PC-3 (cell line): ENCODE measurements around the gene RFESD. TPM values are rescaled to one million over a fixed set of nuclear protein-coding genes. Genes with fewer than 3 reads are reported as not detected.

Experiments
- ATAC-seq: fragments of 200-7000 bp; cut with Tn5 transposase; 2 replicates; pipeline ENCODE4 v1.9.1; 2020; ENCODE audit warnings: mild to moderate bottlenecking, moderate library complexity
- BruUV-seq: library from RNA; stranded (reverse); fragments of 400-500 nt; replicated peaks from 2 replicates; lab custom pipeline; 2021; lab: Mats Ljungman, UMichigan
- CTCF ChIA-PET: fragments of 300-600 bp; sonication (Branson Sonifier 250); formaldehyde crosslinking; loops from one replicate; lab custom pipeline; 2022; ENCODE audit warnings: antibody characterized with exemption; lab: Charles Lee
- POLR2A ChIA-PET: fragments of 300-600 bp; sonication (Branson Sonifier 250); formaldehyde crosslinking; loops from one replicate; lab custom pipeline; 2022; ENCODE audit warnings: antibody characterized with exemption; ENCODE audit not compliant: unreplicated experiment; lab: Charles Lee
- DNase-seq: peaks from one replicate; pipeline ENCODE4 v3.0.0-alpha.2; 2015
- H2AFZ ChIP-seq: fragments of 300-600 bp; sonication (generic); 2 replicates; pipeline ENCODE4 v1.6.0; 2016; ENCODE audit warnings: antibody characterized with exemption, low read length
- H3F3A ChIP-seq: fragments of 300-600 bp; sonication (generic); one replicate; pipeline ENCODE4 v1.6.0; 2017; ENCODE audit warnings: antibody characterized with exemption, low read length, control low read depth, mild to moderate bottlenecking; ENCODE audit not compliant: unreplicated experiment
- H3K27ac ChIP-seq: fragments of 300-600 bp; sonication (generic); 2 replicates; pipeline ENCODE4 v1.5.1; 2016; ENCODE audit warnings: mild to moderate bottlenecking, low read length
- H3K27me3 ChIP-seq: fragments of 300-600 bp; sonication (generic); 2 replicates; pipeline ENCODE4 v1.6.1; 2016; ENCODE audit warnings: low read length, mixed read lengths
- H3K36me3 ChIP-seq: fragments of 300-600 bp; sonication (generic); 2 replicates; pipeline ENCODE4 v1.6.1; 2016; ENCODE audit warnings: low read depth, mixed run types, low read length, mixed read lengths
- H3K4me1 ChIP-seq: fragments of 300-600 bp; sonication (generic); 2 replicates; pipeline ENCODE4 v1.5.1; 2016; ENCODE audit warnings: low read length; ENCODE audit not compliant: insufficient read depth
- H3K4me2 ChIP-seq: fragments of 300-600 bp; sonication (generic); 2 replicates; pipeline ENCODE4 v1.6.0; 2016; ENCODE audit warnings: low read length
- H3K4me3 ChIP-seq: fragments of 300-600 bp; sonication (generic); 2 replicates; pipeline ENCODE4 v1.5.1; 2016; ENCODE audit warnings: mild to moderate bottlenecking, low read length, mixed read lengths
- H3K79me2 ChIP-seq: fragments of 300-600 bp; sonication (generic); 2 replicates; pipeline ENCODE4 v1.6.1; 2017; ENCODE audit warnings: low read length, mixed read lengths
- H3K9ac ChIP-seq: fragments of 300-600 bp; sonication (generic); 2 replicates; pipeline ENCODE4 v1.6.0; 2016; ENCODE audit warnings: mild to moderate bottlenecking, low read length
- H3K9me2 ChIP-seq: fragments of 300-600 bp; sonication (generic); replicated peaks from 2 replicates; pipeline ENCODE4 v1.6.1; 2016; ENCODE audit warnings: mixed run types, low read length, mixed read lengths
- H3K9me3 ChIP-seq: fragments of 300-600 bp; sonication (generic); 2 replicates; pipeline ENCODE4 v1.6.1; 2016; ENCODE audit warnings: low read length, mixed read lengths
- H4K20me1 ChIP-seq: fragments of 300-600 bp; sonication (generic); 2 replicates; pipeline ENCODE4 v1.6.1; 2016; ENCODE audit warnings: low read length, mixed read lengths
- EZH2 ChIP-seq: fragments of 300-600 bp; sonication (generic); IDR thresholded peaks from one replicate; pipeline ENCODE4 v1.6.1; 2017; ENCODE audit warnings: antibody characterized with exemption, mild to moderate bottlenecking, low read length; ENCODE audit not compliant: unreplicated experiment
- EZH2phosphoT487 ChIP-seq: fragments of 300-600 bp; sonication (generic); IDR thresholded peaks from 2 replicates; pipeline ENCODE4 v1.6.1; 2018; ENCODE audit warnings: mild to moderate bottlenecking, antibody characterized with exemption, low read length, borderline replicate concordance
- intact Hi-C: fragments of 100-400 bp; cut with micrococcal nuclease; formaldehyde crosslinking; loops from 2 replicates; pipeline ENCODE4 v1.9.0; 2023
- total RNA-seq: library from RNA; depleted of rRNA; stranded (reverse); fragments of >200 nt; gene quantifications from 2 replicates; pipeline ENCODE4 v1.2.3, GENCODE V29; 2014
- TF ChIP-seq, protein P1 (sequence below): fragments of 300-600 bp; sonication (generic); conservative IDR thresholded peaks from 2 replicates; pipeline ENCODE4 v1.5.1; 2017; ENCODE audit warnings: antibody characterized with exemption, low read depth, mild to moderate bottlenecking, low read length

Gene RFESD
- total RNA-seq, 1 experiment from 2014 or later, result 0.36 TPM

DNA sequence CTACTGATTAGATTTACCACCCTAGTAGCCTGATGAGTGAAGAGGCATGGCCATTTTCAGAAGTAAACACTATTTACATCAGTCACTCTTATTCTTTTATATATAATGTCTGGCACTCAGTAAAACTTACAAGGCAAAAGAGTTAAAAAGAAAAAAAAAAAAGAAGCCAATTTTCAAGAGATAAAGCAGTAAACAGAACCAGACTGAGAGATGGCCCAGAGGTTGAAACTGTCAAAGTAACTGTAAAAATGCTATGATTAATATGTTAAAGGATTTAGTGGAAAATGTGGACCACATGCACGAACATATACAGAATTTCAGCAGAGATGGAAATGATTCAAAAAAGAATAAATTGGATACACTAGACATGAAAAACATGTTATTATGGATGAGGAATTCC lies 33.1 kb upstream of the RFESD start:
- Histone ChIP-seq H4K20me1 (no peaks in the 10 kb centered on the region), H3K4me3 (no peak overlapping the region), H3F3A (no peaks in the 10 kb centered on the region), H3K36me3 (no peaks in the 10 kb centered on the region), H3K9me2 (no peaks in the 10 kb centered on the region), H3K79me2 (no peaks in the 10 kb centered on the region), H3K9ac (no peak overlapping the region), H3K9me3 (no peaks in the 10 kb centered on the region), H3K4me1 (no peaks in the 10 kb centered on the region), H2AFZ (no peak overlapping the region), H3K27me3 (no peaks in the 10 kb centered on the region), H3K4me2 (no peak overlapping the region), H3K27ac (no peak overlapping the region)
- TF ChIP-seq, protein P1, sequence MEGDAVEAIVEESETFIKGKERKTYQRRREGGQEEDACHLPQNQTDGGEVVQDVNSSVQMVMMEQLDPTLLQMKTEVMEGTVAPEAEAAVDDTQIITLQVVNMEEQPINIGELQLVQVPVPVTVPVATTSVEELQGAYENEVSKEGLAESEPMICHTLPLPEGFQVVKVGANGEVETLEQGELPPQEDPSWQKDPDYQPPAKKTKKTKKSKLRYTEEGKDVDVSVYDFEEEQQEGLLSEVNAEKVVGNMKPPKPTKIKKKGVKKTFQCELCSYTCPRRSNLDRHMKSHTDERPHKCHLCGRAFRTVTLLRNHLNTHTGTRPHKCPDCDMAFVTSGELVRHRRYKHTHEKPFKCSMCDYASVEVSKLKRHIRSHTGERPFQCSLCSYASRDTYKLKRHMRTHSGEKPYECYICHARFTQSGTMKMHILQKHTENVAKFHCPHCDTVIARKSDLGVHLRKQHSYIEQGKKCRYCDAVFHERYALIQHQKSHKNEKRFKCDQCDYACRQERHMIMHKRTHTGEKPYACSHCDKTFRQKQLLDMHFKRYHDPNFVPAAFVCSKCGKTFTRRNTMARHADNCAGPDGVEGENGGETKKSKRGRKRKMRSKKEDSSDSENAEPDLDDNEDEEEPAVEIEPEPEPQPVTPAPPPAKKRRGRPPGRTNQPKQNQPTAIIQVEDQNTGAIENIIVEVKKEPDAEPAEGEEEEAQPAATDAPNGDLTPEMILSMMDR, result no peak
- TF ChIP-seq EZH2 (no peak), EZH2phosphoT487 (no peak)
- DNase-seq (no peak), ATAC-seq (no peak)
- ChIA-PET CTCF (no interaction called here), POLR2A (no interaction called here)
- intact Hi-C loops, result no loop called here
- BruUV-seq, result no TSS peak

- Histone ChIP-seq H3F3A (no peaks in the 10 kb centered on the region), H3K9ac (no peak overlapping the region), H4K20me1 (no peaks in the 10 kb centered on the region), H3K9me3 (no peaks in the 10 kb centered on the region), H2AFZ (no peak overlapping the region), H3K27ac (no peak overlapping the region), H3K4me2 (no peak overlapping the region), H3K9me2 (no peaks in the 10 kb centered on the region), H3K4me3 (no peak overlapping the region), H3K79me2 (no peaks in the 10 kb centered on the region), H3K36me3 (no peaks in the 10 kb centered on the region), H3K4me1 (no peaks in the 10 kb centered on the region), H3K27me3 (no peaks in the 10 kb centered on the region)
- POLR2A ChIA-PET, result no interaction called here
- no TSS peak for BruUV-seq
- no peak for TF ChIP-seq EZH2phosphoT487
- CTCF ChIA-PET, result no interaction called here
- DNase-seq, result no peak
- ATAC-seq, result no peak
- intact Hi-C loops, result no loop called here
These were observed 31.5 kb upstream of the RFESD start for GRCh38 chr5:95615164-95615467.

DNA sequence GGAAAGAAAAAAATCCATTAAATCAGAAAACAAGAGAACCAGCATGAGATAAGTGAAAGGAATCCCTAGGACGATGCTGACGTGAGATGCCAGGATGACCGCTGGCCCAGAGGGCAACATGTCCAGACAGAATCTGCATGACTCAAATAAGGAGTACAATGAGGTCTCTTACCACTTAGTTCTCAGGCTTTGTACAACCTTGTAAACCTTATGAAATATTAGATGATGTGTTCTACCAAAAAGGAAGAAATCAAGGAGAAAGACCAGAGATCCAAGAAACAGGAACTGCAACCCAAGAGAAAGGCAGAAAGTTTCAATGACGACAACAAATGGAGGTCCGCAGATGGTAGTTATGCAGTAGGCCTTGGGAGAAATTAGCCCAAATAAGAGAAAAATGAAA lies 29.5 kb upstream of the RFESD start:
- Histone ChIP-seq H3K79me2 (no peaks in the 10 kb centered on the region), H3K4me1 (no peaks in the 10 kb centered on the region), H4K20me1 (no peaks in the 10 kb centered on the region), H3F3A (no peaks in the 10 kb centered on the region), H3K4me2 (no peak overlapping the region), H3K36me3 (no peaks in the 10 kb centered on the region), H3K9ac (no peak overlapping the region), H3K9me2 (no peaks in the 10 kb centered on the region), H2AFZ (no peak overlapping the region), H3K27me3 (0 out of 2 replicates have a peak, but pooled peaks cover 9% of the 10 kb centered on the region), H3K4me3 (no peak overlapping the region), H3K9me3 (no peaks in the 10 kb centered on the region), H3K27ac (no peak overlapping the region)
- TF ChIP-seq EZH2 (no peak), EZH2phosphoT487 (no peak)
- TF ChIP-seq, protein P1, result no peak
- CTCF ChIA-PET, result no interaction called here
- intact Hi-C loops, result no loop called here
- POLR2A ChIA-PET, result interaction anchor here (0.6 kb wide), 1 partner anchor 11 kb away, joined by 5 read pairs; no protein-coding TSS in a partner anchor
- ATAC-seq, result no peak
- no peak for DNase-seq
- no TSS peak for BruUV-seq
